Activated T-helper 1 cell treated with anti-CD3 and anti-CD28 coated beads, Interleukin-12 subunit alpha, Interleukin-12 subunit beta, Interleukin-2, Interleukin-4 antibody, amounts not matched to agents 30 ng/mL and 10 ng/mL and 1 ng/mL, durations not matched to agents 14 hours and 24 hours and 36 hours (primary cell): ENCODE measurements around the gene ST6GALNAC2. TPM values are rescaled to one million over a fixed set of nuclear protein-coding genes. Genes with fewer than 3 reads are reported as not detected.
"Not testable (repeated sequence)": the region's sequence is repeated elsewhere in the genome, so short reads cannot be mapped to it uniquely, and the experiment has no call there.

Experiments used
- DNase-seq: peaks from one replicate; pipeline ENCODE4 v3.0.0; 2021; ENCODE audit warnings: low spot score
- H3K27ac Mint-ChIP-seq: one replicate; pipeline ENCODE4 v1.8.0; 2021; ENCODE audit warnings: mild to moderate bottlenecking, mixed read lengths
- H3K27me3 Mint-ChIP-seq: one replicate; pipeline ENCODE4 v1.8.0; 2022; ENCODE audit warnings: mild to moderate bottlenecking, moderate library complexity, mixed read lengths; ENCODE audit not compliant: insufficient read depth
- H3K36me3 Mint-ChIP-seq: one replicate; pipeline ENCODE4 v1.8.0; 2021; ENCODE audit warnings: low read depth, mixed read lengths
- H3K4me1 Mint-ChIP-seq: one replicate; pipeline ENCODE4 v1.8.0; 2021; ENCODE audit warnings: low read depth, mixed read lengths
- H3K4me3 Mint-ChIP-seq: one replicate; pipeline ENCODE4 v1.8.0; 2021; ENCODE audit warnings: mild to moderate bottlenecking, moderate library complexity, mixed read lengths
- H3K9me3 Mint-ChIP-seq: one replicate; pipeline ENCODE4 v1.8.0; 2021; ENCODE audit warnings: mixed read lengths
- intact Hi-C: fragments of 100-400 bp; cut with micrococcal nuclease; formaldehyde crosslinking; loops from one replicate; pipeline ENCODE4 v1.15.1; 2024
- total RNA-seq: library from RNA; stranded (reverse); gene quantifications from 2 replicates; pipeline ENCODE4 v1.2.3, GENCODE V29; 2022

The ST6GALNAC2 gene
- total RNA-seq, 1 donor from 2014 or later, result not detected

GRCh38 chr17:76528156-76528527 lies 57.5 kb downstream of the ST6GALNAC2 start:
- H3K27me3 Mint-ChIP-seq, result peaks cover 4% of the 10 kb centered on the region

GRCh38 chr17:76527430-76528111 lies 58.1 kb downstream of the ST6GALNAC2 start:
- intact Hi-C loops, result no loop called here
- Mint-ChIP-seq H3K4me1 (peaks cover 10% of the 10 kb centered on the region), H3K4me3 (no peak overlapping the region), H3K36me3 (no peaks in the 10 kb centered on the region), H3K27me3 (peaks cover 4% of the 10 kb centered on the region), H3K9me3 (no peaks in the 10 kb centered on the region), H3K27ac (no peak overlapping the region)
- no peak for DNase-seq

More at GRCh38 chr17:76528156-76528527, 57.5 kb downstream of the ST6GALNAC2 start:
- Mint-ChIP-seq H3K27ac (no peak overlapping the region), H3K4me1 (peaks cover 7% of the 10 kb centered on the region), H3K36me3 (no peaks in the 10 kb centered on the region), H3K9me3 (no peaks in the 10 kb centered on the region), H3K4me3 (no peak overlapping the region)
- intact Hi-C loops, result no loop called here
- DNase-seq, result no peak

- intact Hi-C loops, H3K27ac Mint-ChIP-seq, DNase-seq, H3K4me3 Mint-ChIP-seq, H3K27me3 Mint-ChIP-seq, H3K9me3 Mint-ChIP-seq, H3K36me3 Mint-ChIP-seq: not testable (repeated sequence)
- H3K4me1 Mint-ChIP-seq, result peaks cover 10% of the 10 kb centered on the region
Observed at GRCh38 chr17:76527016-76527415, 58.6 kb downstream of the ST6GALNAC2 start.

GRCh38 chr17:76525513-76525833 lies 60.2 kb downstream of the ST6GALNAC2 start:
- H3K27me3 Mint-ChIP-seq, intact Hi-C loops, H3K27ac Mint-ChIP-seq, H3K9me3 Mint-ChIP-seq, DNase-seq, H3K4me3 Mint-ChIP-seq, H3K36me3 Mint-ChIP-seq: not testable (repeated sequence)
- H3K4me1 Mint-ChIP-seq, result peaks cover 15% of the 10 kb centered on the region

GRCh38 chr17:76524598-76525512 lies 60.8 kb downstream of the ST6GALNAC2 start:
- intact Hi-C loops, result loop anchor here (5.0 kb wide), 1 partner anchor 147 kb away; no protein-coding TSS in a partner anchor
- no peak for DNase-seq
- H3K4me1 Mint-ChIP-seq, result peaks cover 21% of the 10 kb centered on the region
- H3K36me3 Mint-ChIP-seq, result no peaks in the 10 kb centered on the region
- H3K27ac Mint-ChIP-seq, result no peak overlapping the region
- H3K27me3 Mint-ChIP-seq, result peaks cover 6% of the 10 kb centered on the region
- H3K4me3 Mint-ChIP-seq, result no peak overlapping the region
- H3K9me3 Mint-ChIP-seq, result no peaks in the 10 kb centered on the region

GRCh38 chr17:76523084-76524037 lies 62.3 kb downstream of the ST6GALNAC2 start:
- H3K36me3 Mint-ChIP-seq, result no peaks in the 10 kb centered on the region
- H3K9me3 Mint-ChIP-seq, result no peaks in the 10 kb centered on the region
- DNase-seq, result peak; percentile 76
- peaks cover 10% of the 10 kb centered on the region for H3K27me3 Mint-ChIP-seq
- no peak overlapping the region for H3K27ac Mint-ChIP-seq
- peak overlapping the region; percentile 30 for H3K4me3 Mint-ChIP-seq
- intact Hi-C loops, result loop anchor here (1.0 to 5.0 kb wide), 5 partner anchors 24 to 191 kb away; partner anchors contain the start of gene ST6GALNAC2
- peaks cover 21% of the 10 kb centered on the region for H3K4me1 Mint-ChIP-seq

GRCh38 chr17:76521683-76522082 lies 64.0 kb downstream of the ST6GALNAC2 start:
- peaks cover 30% of the 10 kb centered on the region for H3K4me1 Mint-ChIP-seq
- not testable (repeated sequence) for H3K27me3 Mint-ChIP-seq, H3K27ac Mint-ChIP-seq, DNase-seq, H3K36me3 Mint-ChIP-seq, H3K4me3 Mint-ChIP-seq, H3K9me3 Mint-ChIP-seq
- intact Hi-C loops, result loop anchor here (2.0 to 5.0 kb wide), 3 partner anchors 63 to 193 kb away; partner anchors contain the start of gene ST6GALNAC2

GRCh38 chr17:76521262-76521661 lies 64.4 kb downstream of the ST6GALNAC2 start:
- Mint-ChIP-seq H3K27ac (no peak overlapping the region), H3K9me3 (no peaks in the 10 kb centered on the region), H3K27me3 (peaks cover 8% of the 10 kb centered on the region), H3K4me1 (peaks cover 30% of the 10 kb centered on the region), H3K4me3 (no peak overlapping the region), H3K36me3 (no peaks in the 10 kb centered on the region)
- intact Hi-C loops, result loop anchor here (5.0 kb wide), 1 partner anchor 151 kb away; no protein-coding TSS in a partner anchor
- no peak for DNase-seq

- Mint-ChIP-seq H3K27ac (peak overlapping the region; percentile 19), H3K36me3 (no peaks in the 10 kb centered on the region), H3K27me3 (peaks cover 8% of the 10 kb centered on the region), H3K9me3 (no peaks in the 10 kb centered on the region), H3K4me1 (peaks cover 44% of the 10 kb centered on the region), H3K4me3 (no peak overlapping the region)
- intact Hi-C loops, result no loop called here
- DNase-seq, result no peak
Observed at GRCh38 chr17:76519048-76519966, 66.4 kb downstream of the ST6GALNAC2 start.

GRCh38 chr17:76517638-76518038 lies 68.0 kb downstream of the ST6GALNAC2 start:
- DNase-seq, result no peak
- intact Hi-C loops, result no loop called here
- Mint-ChIP-seq H3K4me1 (peaks cover 48% of the 10 kb centered on the region), H3K36me3 (peaks cover 3% of the 10 kb centered on the region), H3K4me3 (no peak overlapping the region), H3K27ac (peak overlapping the region; percentile 44), H3K27me3 (peaks cover 8% of the 10 kb centered on the region), H3K9me3 (no peaks in the 10 kb centered on the region)
